H1 (cell line): ENCODE measurements around the gene FCER2. TPM values are rescaled to one million over a fixed set of nuclear protein-coding genes. Genes with fewer than 3 reads are reported as not detected.

Experiments used
- CREB1 ChIP-seq: IDR thresholded peaks from 2 replicates; pipeline ENCODE4 v1.6.1; 2012; ENCODE audit warnings: inconsistent platforms
- EP300 ChIP-seq, 2 experiments: IDR thresholded peaks; 1 replicate in 1 of 2; 2 replicates in 1 of 2; pipeline ENCODE4 v1.6.1; 2011 to 2012; ENCODE audit warnings: low read depth in 2 of 2, low read length in 2 of 2, mild to moderate bottlenecking in 2 of 2, borderline replicate concordance in 1 of 2, inconsistent platforms in 1 of 2, moderate library complexity in 1 of 2
- HDAC2 ChIP-seq, 2 experiments: fragments of 300-600 bp in 1 of 2; sonication (generic) in 1 of 2; IDR thresholded peaks; 2 replicates each; pipeline ENCODE4 v1.6.1; 2011 to 2012; ENCODE audit warnings: low read depth in 2 of 2, low read length in 2 of 2, mild to moderate bottlenecking in 2 of 2, moderate library complexity in 2 of 2, borderline replicate concordance in 1 of 2, inconsistent platforms in 1 of 2
- polyA plus RNA-seq, 7 experiments: library from polyadenylated mRNA; depleted of rRNA in 3 of 7; stranded (reverse) in 5 of 7; unstranded in 2 of 7; fragments of >200 nt in 5 of 7; fragments of 200-250 nt in 2 of 7; gene quantifications; 1 replicate in 5 of 7; 2 replicates in 1 of 7; 4 replicates in 1 of 7; pipeline versions ENCODE4 v1.2.1 to v1.2.3, GENCODE V29; 2011 to 2013; ENCODE audit warnings: missing spikeins in 2 of 7, mixed read lengths in 2 of 7
- total RNA-seq: library from RNA; stranded (reverse); fragmentation: NEBNext Ultra II Directional; extraction: Animal tissue kit (Norgen Biotek cat#: 25700); gene quantifications from 2 replicates; pipeline ENCODE4 v1.2.1, GENCODE V29; 2021
- TF ChIP-seq, protein P1 (sequence below): IDR thresholded peaks from 2 replicates; pipeline ENCODE4 v1.6.1; 2012; ENCODE audit warnings: inconsistent platforms
- TF ChIP-seq, protein P2 (sequence below), 3 experiments: IDR thresholded peaks; 1 replicate in 2 of 3; 2 replicates in 1 of 3; pipeline versions ENCODE4 v1.5.1 to v1.6.1; 2011; ENCODE audit warnings: low read length in 3 of 3, mild to moderate bottlenecking in 3 of 3, inconsistent platforms in 2 of 3, low read depth in 1 of 3, moderate library complexity in 1 of 3; ENCODE audit not compliant: insufficient read depth in 1 of 3; ENCODE audit errors: control extremely low read depth in 1 of 3
- TF ChIP-seq, protein P3 (sequence below): IDR thresholded peaks from 2 replicates; pipeline ENCODE4 v1.6.1; 2012; ENCODE audit warnings: low read length, inconsistent platforms

Gene FCER2
- total and polyA plus RNA-seq, 2 of the 8 experiments (the other 6 are each of a cell fraction or from before 2014, with no cell fraction given) = 0.67 TPM; not detected in 1

DNA sequence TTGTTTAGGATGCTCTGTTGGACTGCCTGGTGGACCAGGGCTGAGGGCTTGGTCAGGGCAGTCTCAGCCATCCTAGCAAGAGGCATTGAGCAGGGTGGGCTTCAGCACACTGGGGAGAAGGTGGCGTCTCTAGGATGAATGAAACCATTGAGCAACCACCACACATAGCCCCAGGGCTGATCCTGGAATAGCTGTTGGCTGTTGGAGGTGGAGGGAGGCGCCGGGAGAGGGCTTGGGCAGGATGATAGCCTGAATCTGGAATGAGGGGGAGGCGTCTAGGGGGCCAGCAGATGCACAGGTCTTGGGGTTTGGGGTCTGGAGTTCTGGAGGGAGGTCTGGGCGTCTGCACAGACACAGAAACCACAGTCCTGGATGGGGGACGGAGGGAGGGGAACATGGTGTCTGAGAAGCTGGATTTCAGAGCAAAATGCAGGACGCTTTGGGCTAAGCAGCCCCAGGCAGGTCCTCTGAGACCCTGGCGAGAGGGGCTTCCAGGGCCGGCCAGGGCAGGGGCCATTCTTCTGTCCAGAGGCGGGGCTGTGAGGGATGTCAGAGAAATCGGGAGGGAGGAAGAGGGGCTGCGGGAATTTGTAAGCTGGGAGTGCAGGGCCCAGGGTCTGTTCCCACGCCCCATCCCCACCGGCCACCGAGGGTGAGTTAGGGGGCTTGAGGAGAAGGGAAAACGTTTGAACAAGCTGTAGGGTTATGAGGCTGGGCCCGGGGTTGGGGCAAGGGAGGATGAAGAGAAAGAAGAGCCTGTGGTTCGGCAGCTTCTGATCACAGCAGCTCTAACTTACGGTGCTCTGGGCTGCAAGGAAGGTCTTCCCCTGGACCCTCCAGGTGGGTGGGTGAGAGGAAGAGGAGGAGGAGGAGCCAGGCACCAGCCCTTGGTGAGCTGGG is 16.1 kb downstream of the FCER2 start (continued):
- TF ChIP-seq, protein P1, sequence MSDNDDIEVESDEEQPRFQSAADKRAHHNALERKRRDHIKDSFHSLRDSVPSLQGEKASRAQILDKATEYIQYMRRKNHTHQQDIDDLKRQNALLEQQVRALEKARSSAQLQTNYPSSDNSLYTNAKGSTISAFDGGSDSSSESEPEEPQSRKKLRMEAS = no peak
- TF ChIP-seq EP300 (IDR thresholded peaks at IDR 0.05; ENCODE audit: borderline replicate concordance in 1 of 2, low read depth in 2 of 2, low read length in 2 of 2) (no peak), HDAC2 (IDR thresholded peaks at IDR 0.05; ENCODE audit: borderline replicate concordance in 1 of 2, low read depth in 2 of 2, low read length in 2 of 2) (no peak), CREB1 (no peak)
- TF ChIP-seq, protein P2, sequence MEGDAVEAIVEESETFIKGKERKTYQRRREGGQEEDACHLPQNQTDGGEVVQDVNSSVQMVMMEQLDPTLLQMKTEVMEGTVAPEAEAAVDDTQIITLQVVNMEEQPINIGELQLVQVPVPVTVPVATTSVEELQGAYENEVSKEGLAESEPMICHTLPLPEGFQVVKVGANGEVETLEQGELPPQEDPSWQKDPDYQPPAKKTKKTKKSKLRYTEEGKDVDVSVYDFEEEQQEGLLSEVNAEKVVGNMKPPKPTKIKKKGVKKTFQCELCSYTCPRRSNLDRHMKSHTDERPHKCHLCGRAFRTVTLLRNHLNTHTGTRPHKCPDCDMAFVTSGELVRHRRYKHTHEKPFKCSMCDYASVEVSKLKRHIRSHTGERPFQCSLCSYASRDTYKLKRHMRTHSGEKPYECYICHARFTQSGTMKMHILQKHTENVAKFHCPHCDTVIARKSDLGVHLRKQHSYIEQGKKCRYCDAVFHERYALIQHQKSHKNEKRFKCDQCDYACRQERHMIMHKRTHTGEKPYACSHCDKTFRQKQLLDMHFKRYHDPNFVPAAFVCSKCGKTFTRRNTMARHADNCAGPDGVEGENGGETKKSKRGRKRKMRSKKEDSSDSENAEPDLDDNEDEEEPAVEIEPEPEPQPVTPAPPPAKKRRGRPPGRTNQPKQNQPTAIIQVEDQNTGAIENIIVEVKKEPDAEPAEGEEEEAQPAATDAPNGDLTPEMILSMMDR (IDR thresholded peaks at IDR 0.05; ENCODE audit: control extremely low read depth in 1 of 3, insufficient read depth in 1 of 3, low read depth in 1 of 3, low read length in 3 of 3) = no peak
- TF ChIP-seq, protein P3, sequence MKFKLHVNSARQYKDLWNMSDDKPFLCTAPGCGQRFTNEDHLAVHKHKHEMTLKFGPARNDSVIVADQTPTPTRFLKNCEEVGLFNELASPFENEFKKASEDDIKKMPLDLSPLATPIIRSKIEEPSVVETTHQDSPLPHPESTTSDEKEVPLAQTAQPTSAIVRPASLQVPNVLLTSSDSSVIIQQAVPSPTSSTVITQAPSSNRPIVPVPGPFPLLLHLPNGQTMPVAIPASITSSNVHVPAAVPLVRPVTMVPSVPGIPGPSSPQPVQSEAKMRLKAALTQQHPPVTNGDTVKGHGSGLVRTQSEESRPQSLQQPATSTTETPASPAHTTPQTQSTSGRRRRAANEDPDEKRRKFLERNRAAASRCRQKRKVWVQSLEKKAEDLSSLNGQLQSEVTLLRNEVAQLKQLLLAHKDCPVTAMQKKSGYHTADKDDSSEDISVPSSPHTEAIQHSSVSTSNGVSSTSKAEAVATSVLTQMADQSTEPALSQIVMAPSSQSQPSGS = no peak
